ENCODE measurements around the gene LILRB4.
"Not testable (repeated sequence)": the region's sequence is repeated elsewhere in the genome, so short reads cannot be mapped to it uniquely, and the experiment has no call there.

The LILRB4 gene

DNA sequence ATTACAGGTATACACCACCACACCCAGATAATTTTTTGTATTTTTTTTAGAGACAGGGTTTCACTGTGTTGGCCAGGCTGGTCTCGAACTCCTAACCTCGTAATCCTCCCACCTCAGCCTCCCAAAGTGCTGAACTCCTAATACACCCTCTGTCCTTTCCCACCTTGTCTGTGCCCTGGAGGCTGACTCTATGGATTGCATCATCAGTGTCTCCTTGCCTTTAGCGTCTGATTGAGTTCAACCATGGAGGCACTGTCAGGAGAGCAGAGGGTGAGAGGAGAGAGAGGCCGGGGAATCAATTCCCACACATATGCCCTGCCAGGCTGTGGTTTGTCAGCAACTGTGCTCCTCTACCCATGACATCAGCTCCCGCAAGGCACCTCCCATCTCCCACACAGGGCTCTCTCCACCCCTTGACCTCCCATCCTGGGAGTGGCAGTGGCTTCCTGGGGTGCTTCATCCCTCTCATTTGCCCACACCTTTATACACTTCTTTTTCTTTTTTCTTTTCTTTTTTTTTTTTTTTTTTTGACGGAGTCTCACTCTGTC is 12.6 kb upstream of the LILRB4 start:
- no peak for DNase-seq (ENCODE audit: low read depth in 3 of 3)

- DNase-seq (ENCODE audit: low read depth in 3 of 3), result no peak
Measured at GRCh38 chr19:54653181-54653809, 9.5 kb upstream of the LILRB4 start.

GRCh38 chr19:54654447-54655321 is 8.1 kb upstream of the LILRB4 start:
- DNase-seq (ENCODE audit: low read depth in 3 of 3), result no peak

DNA sequence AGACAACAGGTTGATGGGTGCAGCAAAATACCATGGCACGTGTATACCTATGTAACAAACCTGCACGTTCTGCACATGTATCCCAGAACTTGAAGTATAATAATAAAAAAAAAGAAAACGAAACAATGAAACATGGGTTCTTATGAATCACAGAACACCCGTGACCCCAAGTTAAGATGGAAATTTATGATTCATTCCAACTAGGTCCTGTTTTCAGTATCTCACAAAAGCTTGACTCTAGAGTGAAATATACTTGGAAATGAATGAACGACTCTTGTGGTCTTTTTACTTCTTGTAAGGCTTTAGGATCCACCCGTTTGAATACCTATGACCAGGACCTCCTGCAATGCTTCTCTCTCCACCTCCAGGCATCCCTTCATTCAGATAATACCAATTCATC is 3.5 kb upstream of the LILRB4 start:
- DNase-seq (ENCODE audit: low read depth in 3 of 3), result no peak

GRCh38 chr19:54660306-54660705 is 2.5 kb upstream of the LILRB4 start:
- DNase-seq (ENCODE audit: low read depth in 3 of 3), result no peak

- no peak for DNase-seq (ENCODE audit: low read depth in 3 of 3)
Measured at GRCh38 chr19:54660964-54661363, 1.8 kb upstream of the LILRB4 start.

- DNase-seq (ENCODE audit: low read depth in 3 of 3), result no peak
Measured at GRCh38 chr19:54661846-54662481, 821 bp upstream of the LILRB4 start.

DNA sequence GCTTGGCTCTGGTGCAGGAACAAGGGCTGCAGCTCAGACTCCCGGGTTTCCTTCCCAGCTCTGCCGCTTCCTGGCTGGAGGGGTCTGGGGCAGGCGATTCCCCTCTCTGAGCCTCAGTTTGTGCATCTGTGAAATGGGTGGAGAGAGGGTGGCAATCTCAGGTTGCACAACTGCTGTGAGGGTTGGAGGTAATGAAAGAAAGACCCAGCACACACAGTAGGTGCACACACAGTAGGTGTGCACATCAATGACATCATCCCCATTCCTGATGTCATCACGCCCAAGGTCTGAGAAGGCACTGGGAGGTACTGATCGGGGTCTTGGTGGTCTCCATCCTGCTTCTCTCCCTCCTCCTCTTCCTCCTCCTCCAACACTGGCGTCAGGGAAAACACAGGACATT is 2.7 kb downstream of the LILRB4 start:
- no peak for DNase-seq (ENCODE audit: low read depth in 3 of 3)

- DNase-seq (ENCODE audit: low read depth in 3 of 3), result no peak
Measured at GRCh38 chr19:54667217-54667616, 4.4 kb downstream of the LILRB4 start.

DNA sequence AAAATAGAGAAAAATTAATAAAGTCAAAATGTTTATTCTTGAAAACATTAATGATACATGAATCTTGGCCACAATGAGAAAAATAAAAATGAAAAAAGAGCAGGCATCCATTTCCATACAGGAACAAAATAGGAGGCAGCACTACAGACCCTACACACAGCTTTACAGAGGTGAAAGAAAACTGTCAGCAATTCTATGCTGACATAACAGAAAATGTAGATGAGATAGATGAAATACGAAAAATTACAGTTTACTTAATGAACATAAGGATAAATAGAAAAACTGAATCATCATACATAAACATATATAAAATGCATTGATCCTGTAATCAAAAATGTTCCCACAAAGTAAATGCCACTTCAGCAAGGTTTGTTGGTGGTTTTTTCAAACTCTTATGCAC is 5.6 kb downstream of the LILRB4 start:
- DNase-seq (ENCODE audit: low read depth in 3 of 3), result no peak

- DNase-seq (ENCODE audit: low read depth in 3 of 3), result no peak
Measured at GRCh38 chr19:54670576-54671357, 8.0 kb downstream of the LILRB4 start.

DNA sequence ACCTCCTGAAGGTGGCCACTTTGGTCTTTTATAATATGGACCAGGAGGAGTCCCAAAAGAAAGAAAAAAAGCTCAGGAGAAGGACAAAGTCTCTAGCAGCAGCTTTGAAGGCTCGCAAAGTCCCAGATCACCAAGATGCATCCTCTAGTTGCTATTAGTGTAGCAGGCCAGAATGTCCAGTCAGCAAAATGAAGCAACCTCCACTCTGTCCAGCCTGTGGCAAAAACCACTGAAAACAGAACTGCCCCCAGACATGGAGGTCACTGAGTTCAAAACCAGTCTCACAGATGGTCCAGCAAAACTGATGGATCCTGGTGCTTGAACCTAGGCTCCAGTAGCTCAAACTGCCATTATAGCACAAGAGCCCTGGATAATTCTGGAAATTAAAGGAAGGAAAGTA is 10.4 kb downstream of the LILRB4 start:
- no peak for DNase-seq (ENCODE audit: low read depth in 3 of 3)

DNA sequence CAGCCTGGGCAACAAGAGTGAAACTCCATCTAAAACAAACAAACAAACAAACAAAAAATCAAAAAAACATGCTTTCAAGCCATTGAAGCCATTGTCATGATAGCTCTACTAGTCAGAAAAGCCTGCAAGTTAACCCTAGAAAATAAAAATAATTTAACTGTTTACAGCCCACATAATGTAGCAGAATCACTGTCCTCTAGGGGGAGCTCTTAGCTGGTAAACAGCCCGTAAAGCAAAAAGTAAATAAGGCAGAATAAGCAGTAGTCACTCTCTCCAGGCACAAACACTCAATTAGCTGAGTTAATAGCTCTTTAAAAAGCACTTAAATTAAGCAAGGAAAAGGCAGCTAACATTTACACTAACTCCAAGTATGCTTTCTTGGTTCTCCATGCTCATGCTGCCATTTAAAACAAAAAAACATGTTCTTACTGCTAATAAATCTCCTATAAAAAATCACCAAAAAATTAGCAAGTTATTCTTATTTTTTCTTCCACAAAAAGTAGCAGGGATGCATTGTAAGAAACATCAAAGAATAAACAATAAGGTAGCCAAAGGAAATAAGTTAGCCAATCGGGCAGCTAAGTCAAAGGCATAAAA is 11.3 kb downstream of the LILRB4 start:
- DNase-seq (ENCODE audit: low read depth in 3 of 3), result no peak

DNA sequence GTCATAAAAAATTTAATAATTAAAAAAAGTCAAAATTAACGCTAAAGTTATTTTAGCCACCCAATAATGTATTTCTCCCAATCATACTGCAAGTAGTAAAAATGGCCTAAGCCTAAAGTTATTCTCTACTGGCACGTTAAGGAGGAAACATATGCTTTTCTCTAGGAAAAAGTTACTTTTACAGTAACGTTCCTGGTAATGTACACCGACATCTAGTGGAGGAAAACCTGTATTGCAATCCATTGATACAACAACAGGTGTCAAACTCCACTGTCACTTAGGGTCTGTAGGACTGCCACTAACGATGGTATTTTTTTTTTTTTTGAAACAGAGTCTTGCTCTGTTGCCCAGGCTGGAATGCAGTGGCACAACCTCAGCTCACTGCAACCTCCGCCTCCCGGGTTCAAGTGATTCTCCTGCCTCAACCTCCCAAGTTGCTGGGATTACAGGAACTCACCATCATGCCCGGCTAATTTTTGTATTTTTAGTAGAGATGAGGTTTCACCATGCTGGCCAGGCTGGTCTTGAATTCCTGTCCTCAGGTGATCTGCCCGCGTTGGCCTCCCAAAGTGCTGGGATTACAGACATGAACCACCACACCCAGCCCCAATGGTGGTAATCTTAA is 13.5 kb downstream of the LILRB4 start:
- DNase-seq (ENCODE audit: low read depth in 3 of 3), result peak in 1 of 3 donors; percentile 8

GRCh38 chr19:54677217-54677616 is 14.4 kb downstream of the LILRB4 start:
- DNase-seq (ENCODE audit: low read depth in 3 of 3), result no peak

DNA sequence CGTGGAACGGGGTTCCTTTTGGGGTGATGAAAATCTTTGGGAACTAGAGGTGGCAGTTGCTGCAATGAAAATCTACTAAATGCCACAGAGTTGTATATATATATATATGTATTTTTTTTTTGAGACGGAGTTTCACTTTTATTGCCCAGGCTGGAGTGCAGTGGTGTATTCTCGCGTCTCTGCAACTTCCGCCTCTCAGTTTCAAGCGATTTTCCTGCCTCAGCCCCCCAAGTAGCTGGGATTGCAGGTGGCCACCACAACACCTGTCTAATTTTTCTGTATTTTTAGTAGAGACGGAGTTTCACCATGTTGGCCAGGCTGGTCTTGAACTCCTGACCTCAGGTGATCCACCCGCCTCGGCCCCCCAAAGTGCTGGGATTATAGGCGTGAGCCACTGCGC is 18.8 kb downstream of the LILRB4 start:
- not testable (repeated sequence) for DNase-seq (ENCODE audit: low read depth in 3 of 3)

GRCh38 chr19:54682306-54682856 is 19.6 kb downstream of the LILRB4 start:
- no peak for DNase-seq (ENCODE audit: low read depth in 3 of 3)

DNA sequence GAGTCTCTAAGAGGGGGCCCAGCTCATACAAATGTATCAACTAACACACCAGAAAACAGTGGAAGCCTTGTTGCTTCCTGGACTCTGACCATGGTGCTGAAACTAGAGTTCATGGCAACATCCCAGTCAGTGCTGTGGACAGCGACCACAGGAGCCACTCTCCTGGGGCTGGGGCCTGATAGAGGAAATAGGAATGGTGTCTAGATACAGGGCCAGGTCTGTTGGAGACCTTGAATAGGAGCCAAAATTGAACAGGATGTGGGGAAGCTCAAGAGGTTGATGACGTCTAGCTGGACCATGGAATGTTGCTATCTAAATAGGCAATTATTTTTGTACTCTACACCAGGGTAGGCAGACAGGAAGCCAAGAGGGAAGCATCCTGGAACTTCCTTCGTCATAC is 21.7 kb downstream of the LILRB4 start:
- DNase-seq (ENCODE audit: low read depth in 3 of 3), result no peak

DNA sequence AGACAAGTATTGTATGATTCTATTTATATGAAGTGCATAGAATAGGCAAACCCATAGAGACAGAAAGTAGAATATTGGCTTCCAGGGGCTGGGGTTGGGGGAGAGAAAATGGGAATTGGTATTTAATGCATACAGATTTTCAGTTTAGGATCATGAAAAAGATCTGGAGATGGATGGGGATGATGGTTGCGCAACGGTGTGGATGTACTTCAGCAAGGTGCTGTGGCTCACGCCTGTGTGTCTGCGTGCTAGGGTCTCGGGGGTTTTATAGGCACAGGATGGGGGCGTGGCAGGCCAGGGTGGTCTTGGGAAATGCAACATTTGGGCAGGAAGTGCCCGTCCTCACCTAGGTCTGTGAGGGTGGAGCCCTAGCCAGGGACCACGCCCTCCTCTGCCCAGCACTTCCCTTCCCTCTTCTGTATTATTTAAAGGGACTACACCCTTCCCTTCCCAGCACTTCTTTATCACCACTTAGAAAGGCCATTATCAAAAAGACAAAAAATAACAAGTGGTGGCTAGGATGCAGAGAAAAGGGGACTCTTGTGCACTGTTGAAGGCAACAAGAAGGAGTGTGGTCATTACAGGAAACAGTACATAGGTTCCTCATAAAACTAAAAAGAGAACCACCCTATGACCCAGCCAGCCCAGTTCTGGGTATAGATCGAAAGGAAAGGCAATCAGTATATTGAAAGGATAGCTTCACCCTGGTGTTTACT is 29.0 kb downstream of the LILRB4 start:
- DNase-seq (ENCODE audit: low read depth in 3 of 3), result no peak

DNA sequence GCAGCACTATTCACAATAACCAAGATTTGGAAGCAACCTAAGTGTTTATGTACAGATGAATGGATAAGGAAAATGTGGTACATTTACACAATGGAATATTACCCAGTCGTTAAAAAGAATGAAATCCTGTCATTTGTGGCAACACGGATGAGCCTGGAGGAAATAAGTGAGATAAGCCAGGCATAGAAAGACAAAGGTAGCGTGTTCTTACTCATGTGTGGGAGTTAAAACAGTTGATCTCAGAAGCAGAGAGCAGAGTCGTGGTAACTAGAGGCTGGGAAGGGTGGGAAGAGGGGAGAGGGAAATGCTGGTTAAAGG is 29.5 kb downstream of the LILRB4 start:
- DNase-seq (ENCODE audit: low read depth in 3 of 3), result no peak
